Measurements from ENCODE around the gene GNPDA1. TPM values are rescaled to one million over a fixed set of nuclear protein-coding genes. Genes with fewer than 3 reads are reported as not detected.

The GNPDA1 gene
- polyA plus RNA-seq, 4 donors: 43.4 to 70.2 (median 60.1) TPM

DNA sequence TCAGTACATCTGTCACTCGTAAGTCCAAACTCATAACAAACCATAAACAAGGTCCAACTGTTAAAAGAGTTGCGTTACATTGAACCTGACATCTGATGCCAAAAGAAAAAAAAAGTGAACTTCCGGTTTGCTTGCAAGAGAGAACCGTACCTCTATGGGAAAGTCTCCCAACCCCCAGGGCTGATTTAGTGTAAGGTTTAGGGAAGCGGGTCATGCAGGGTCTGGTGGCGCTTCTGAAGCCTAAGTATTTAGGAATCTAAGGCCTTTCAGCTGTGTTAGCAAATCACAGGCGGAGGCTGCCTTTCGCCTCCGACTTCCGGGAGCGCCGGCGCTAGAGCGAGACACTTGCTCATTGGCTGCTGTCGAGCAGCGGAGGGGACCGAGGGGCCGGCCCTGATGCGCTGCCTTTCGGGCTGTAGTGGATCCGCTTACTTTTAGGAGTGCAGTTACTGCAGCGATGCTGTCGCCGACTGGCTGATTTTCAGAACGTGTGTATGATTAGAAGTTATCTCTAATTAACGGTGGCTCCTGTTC is 12.0 kb upstream of the GNPDA1 start:
- DNase-seq (ENCODE audit: low read depth in 4 of 4, low spot score in 3 of 4): peak; percentile 62 to 77 (median 72)

GRCh38 chr5:142023836-142024235 is 11.0 kb upstream of the GNPDA1 start:
- DNase-seq (ENCODE audit: low read depth in 4 of 4, low spot score in 3 of 4): no peak

DNA sequence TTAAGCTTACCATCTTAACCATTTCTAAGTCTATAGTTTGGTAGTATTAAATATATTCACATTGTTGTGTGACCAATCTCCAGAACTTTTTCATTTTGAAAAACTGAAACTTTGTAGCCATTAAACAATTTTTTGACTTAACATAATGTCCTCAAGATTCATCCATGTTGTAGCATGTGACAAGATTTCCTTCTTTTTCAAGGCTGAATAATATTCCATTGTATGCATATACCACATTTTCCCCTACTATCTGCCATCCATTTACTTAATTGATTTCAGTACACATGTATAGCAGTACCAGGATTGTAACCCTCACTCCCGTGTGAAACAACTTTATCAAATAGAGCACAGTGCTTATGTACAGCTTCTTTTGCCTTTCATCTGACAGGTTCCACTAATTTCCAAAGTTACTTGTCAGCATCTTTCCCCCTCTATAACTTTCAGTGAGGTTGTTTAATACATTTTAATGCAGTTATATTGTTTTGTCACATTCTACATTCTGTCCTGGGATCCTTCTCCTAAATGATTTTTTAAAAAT is 7.4 kb upstream of the GNPDA1 start:
- DNase-seq (ENCODE audit: low read depth in 4 of 4, low spot score in 3 of 4): no peak

DNA sequence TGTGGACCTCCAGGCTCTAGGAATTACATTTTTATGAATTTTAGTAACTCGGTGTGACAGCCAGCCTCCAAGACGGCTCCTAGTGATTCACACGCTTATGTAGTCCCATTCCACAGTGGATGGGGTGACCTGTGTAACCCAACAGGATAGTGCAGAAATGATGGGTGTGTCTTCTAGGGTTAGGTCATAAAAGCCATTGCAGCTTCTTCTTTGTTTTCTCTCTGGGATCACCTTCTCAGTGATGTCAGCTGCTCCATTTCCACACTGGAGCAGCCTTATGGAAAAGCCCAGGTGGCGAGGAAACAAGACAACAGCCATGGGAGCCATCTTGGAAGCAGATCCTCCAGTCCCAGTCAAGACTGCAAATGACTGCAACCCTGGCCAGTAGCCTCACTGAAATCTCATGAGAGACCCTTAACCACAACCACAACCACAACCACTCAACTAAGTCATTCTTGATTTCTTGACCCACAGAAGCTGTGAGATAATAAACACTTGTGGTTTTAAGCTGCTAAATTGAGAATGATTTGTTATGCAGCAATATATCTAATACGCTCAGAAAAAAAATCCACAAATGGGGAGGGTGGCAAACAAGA is 5.1 kb upstream of the GNPDA1 start:
- DNase-seq (ENCODE audit: low read depth in 4 of 4, low spot score in 3 of 4): no peak

DNA sequence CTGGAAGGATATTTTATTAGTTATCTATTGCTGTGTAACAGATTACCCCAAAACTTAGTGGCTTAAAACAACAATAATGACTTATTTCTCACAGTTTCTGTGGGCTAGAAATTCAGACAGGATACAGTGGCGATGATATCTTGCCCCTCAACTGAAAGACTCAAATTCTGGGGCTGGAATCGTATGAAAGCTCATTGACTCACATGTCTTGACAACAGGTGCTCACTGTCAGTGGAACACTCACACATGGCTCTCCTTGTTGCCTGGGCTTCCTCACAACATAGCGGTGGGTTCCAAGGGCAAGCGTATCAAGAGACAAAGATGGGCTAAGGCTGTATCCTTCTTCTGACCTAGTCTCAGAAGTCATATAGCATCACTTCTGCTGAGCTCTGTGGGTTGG is 3.7 kb upstream of the GNPDA1 start:
- DNase-seq (ENCODE audit: low read depth in 4 of 4, low spot score in 3 of 4): no peak

- DNase-seq (ENCODE audit: low read depth in 4 of 4, low spot score in 3 of 4): no peak
These were observed 3.1 kb upstream of the GNPDA1 start for GRCh38 chr5:142015781-142016533.

- DNase-seq (ENCODE audit: low read depth in 4 of 4, low spot score in 3 of 4): no peak
These were observed 2.2 kb upstream of the GNPDA1 start for GRCh38 chr5:142014911-142015584.

- no peak for DNase-seq (ENCODE audit: low read depth in 4 of 4, low spot score in 3 of 4)
These were observed 1.1 kb upstream of the GNPDA1 start for GRCh38 chr5:142013734-142014521.

DNA sequence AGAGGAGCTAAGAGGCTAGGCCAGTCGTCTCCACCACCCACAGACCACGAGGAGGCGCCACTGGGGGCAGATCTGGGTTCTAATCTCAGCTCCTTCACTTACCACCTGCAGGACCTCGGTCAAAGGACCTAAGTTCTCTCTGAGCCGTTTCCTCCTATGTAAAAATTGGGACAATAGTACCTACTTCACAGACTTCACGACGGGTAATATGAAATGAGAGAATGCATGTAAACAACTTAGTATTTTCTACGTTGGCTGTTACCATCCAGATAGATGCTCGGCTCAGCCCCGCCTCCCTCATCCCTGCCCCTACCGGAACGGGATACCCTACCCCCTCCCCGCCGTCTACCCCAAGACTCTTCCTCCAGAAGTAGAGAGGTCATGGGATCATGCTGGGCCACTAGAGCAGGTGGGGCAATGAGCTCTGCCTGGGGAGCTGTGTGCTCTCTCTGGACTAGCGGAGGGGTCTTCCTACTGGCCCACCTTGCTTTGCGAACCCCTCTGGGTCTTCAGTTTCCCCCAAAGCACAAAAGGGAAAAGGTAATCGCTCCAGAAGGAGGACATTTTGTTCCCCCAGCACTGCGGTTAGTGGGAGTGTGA is 541 bp downstream of the GNPDA1 start:
- DNase-seq (ENCODE audit: low read depth in 4 of 4, low spot score in 3 of 4): no peak

DNA sequence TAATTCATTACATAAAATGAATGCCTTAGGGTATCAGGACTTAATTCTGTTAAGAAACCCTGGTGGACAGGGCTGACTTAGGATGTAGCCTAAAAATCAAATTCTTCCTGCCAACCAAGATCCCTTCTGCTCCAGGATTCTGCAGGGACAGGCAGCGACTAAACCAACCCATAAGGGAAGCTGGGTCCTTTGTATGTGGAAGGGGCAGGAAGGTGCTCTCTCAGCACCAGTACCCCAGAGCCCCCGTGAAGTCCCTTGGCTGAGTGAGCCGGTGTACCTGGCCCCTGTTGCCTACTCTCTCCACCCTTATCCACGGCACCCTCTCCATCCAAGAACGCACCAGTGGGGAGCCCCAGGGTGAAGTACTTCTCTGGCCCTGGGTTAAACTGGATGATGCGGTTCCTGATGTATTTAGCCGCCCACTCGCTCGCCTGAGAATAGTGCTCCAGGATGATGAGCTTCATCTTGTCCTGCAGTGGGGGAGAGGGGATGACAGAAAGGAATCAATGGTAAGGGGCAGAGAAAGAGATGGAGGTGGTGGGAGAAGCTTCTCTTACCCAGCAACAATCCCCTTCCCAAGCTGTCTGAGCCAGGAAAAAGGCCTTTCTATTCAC is 1.1 kb downstream of the GNPDA1 start:
- no peak for DNase-seq (ENCODE audit: low read depth in 4 of 4, low spot score in 3 of 4)

DNA sequence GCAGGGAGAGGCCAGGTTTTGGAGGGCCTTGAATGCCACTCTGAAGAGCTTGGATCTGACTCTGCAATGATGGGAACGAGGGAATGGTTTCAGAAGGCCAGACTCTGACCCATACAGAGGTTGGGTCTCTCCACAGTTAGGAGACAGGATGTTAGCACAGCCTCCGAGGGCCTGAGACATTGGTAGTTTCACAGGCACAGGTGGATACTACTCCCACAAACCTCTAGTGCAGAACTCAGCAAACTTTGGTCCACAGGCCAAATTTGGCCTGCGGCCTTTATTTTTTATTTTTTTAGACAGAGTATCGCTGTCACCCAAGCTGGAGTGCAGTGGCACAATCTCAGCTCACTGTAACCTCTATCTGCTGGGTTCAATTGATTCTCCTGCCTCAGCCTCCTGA is 2.9 kb downstream of the GNPDA1 start:
- DNase-seq (ENCODE audit: low read depth in 4 of 4, low spot score in 3 of 4): no peak

- no peak for DNase-seq (ENCODE audit: low read depth in 4 of 4, low spot score in 3 of 4)
These were observed 4.0 kb downstream of the GNPDA1 start for GRCh38 chr5:142008813-142009212.

GRCh38 chr5:142007237-142007544 is 5.6 kb downstream of the GNPDA1 start:
- no peak for DNase-seq (ENCODE audit: low read depth in 4 of 4, low spot score in 3 of 4)

GRCh38 chr5:142006363-142007236 is 6.2 kb downstream of the GNPDA1 start:
- DNase-seq (ENCODE audit: low read depth in 4 of 4, low spot score in 3 of 4): no peak

DNA sequence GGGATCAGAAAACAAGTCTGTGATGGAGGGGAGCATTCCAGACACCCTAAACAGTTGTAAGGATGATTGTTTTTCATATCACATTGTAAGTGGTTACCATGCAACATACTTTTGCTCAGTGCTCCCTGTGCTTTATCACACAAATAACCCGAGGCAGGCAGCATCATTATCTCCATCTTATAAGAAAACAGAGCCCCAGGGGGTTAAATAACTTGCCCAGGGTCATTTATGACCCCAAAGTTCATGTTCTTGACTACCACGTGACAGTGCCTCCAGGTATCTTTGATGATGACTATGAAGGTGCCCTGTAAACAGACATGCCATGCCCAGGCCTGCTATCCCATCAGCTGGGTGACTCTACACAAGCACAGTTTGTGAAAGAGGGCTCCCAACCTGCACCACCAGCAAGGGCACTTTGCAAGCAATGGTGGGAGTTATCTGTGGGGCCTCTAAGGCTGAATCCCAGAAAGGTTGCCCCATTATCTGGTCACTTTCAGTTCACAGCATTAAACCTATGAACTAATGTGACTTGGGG is 9.5 kb downstream of the GNPDA1 start:
- no peak for DNase-seq (ENCODE audit: low read depth in 4 of 4, low spot score in 3 of 4)

DNA sequence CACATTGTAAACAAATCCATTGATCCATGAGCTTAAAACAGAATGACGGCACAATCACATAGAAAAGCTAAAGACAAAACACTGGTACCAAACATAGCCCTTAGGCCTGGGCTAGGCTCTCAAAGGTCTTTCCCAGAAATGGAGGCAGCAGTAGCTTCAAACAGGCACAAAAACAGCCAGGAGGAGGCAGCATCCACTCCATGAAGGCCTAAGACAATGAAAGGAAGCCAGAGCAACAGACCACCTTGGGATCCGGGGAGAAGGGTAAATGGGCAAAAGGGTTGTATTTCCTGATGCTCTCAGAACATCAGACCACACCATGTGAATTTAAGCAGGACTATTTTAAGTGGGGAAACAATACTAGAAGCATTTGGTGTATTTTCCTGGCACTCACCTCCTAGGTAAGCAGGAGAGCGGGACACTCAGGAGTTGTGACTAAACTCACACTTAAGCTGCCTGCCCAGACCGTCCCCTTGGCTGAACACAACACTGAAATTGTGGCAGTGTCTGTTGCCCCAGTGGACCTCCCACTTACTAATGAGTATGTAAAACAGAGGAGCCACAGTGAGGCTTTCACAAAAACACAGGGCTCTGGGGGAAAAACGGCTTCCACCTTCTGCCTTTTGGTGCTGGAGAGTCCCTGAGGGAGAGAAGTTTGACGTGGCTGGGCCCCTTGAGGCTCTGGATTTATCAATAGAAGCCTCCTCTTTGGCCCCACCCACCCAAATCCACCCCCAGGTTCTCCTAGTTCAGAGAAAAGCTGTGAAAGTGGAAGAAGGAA is 11.9 kb downstream of the GNPDA1 start:
- DNase-seq (ENCODE audit: low read depth in 4 of 4, low spot score in 3 of 4): no peak

- DNase-seq (ENCODE audit: low read depth in 4 of 4, low spot score in 3 of 4): no peak
These were observed 12.7 kb downstream of the GNPDA1 start for GRCh38 chr5:142000173-142000572.

- DNase-seq (ENCODE audit: low read depth in 4 of 4, low spot score in 3 of 4): no peak
These were observed 15.4 kb downstream of the GNPDA1 start for GRCh38 chr5:141997358-141997960.
